Measurements from ENCODE around the gene NMUR1.

The NMUR1 gene

DNA sequence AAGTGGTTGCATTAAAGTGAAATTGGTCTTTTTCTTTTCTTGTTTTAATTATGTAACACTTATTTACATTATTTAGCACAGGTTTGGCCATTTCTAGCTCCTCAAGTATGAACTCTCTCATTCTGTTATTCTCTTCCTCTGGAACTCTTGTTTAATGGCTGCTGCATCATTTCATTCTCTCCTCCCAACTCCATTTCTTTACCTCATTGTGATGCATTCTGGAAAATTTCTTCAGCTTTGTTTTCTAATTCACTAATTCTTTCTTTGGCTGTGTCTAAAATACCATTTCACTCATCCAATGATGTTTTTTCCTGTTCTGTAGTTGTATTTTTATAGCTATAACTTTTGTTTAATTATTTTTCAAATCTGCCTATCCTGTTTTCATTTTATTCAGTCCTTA, 22.5 kb upstream of the NMUR1 start:
- DNase-seq (ENCODE audit: low read depth in 2 of 2): no peak

GRCh38 chr2:231549446-231550239, 19.4 kb upstream of the NMUR1 start:
- DNase-seq (ENCODE audit: low read depth in 2 of 2): no peak

- no peak for DNase-seq (ENCODE audit: low read depth in 2 of 2)
These were observed 18.5 kb upstream of the NMUR1 start for GRCh38 chr2:231548752-231549151.

DNA sequence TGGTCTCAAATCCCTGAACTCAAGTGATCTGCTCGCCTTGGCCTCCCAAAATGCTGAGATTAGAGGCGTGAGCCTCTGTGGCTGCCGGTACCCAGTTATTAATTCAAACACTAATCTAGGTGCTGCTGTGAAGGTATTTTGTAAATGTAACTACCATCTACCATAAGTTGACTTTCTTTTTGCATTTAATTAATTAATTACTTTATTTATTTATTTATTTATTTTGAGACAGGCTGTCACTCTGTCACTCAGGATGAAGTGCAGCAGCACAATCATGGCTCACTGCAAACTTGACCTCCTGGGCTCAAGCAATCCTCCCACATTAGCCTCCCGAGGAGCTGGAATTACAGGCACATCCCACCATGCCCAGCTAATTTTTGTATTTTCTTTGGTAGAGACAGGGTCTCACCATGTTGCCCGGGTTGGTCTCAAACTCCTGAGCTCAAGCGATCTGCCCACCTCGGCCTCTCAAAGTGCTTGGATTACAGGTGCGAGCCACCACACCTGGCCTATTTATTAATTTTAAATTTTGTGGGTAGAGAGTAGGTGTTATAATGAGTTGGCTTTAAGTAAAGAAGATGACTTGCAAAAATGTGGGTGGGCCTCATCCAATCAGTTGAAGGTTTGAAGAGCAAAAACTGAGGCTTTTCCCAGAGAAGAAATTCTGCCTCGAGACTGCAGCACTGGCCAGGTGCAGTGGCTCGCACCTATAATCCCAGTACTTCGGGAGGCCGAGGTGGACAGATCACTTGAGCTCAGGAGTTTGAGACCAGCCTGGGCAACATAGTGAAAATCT, 17.3 kb upstream of the NMUR1 start:
- DNase-seq (ENCODE audit: low read depth in 2 of 2): no peak

DNA sequence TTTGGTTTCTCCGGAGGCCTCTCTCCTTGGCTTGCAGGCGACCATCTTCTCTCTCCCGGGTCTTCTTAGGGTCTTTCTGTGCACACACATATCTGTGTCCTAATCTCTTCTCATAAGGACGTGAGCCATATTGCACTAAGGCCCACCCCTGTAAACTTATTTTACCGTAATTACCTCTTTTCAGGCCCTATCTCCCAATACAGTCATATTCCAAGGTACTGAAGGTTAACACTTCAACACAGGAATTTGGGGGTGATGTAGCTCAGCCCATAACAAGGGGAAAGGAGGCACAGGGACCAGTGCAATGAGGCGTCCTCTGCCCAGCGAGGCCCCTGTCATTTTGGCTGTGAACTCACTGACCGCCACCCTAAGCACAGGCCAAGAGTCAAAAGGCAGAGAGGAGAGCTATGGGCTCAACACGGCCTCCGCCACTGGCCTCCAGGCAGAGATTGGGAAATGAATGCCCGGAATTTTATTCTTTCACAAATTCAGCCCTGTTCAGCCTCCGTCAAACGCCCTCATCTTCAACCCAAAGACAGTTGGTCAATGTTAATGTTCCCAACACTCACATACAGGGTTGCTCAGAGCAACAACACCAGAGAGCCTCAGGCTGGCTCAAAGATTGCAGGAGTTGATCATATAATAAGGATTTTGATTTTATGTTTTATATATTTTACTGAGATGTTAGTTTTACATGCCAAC, 15.9 kb upstream of the NMUR1 start:
- DNase-seq (ENCODE audit: low read depth in 2 of 2): no peak

DNA sequence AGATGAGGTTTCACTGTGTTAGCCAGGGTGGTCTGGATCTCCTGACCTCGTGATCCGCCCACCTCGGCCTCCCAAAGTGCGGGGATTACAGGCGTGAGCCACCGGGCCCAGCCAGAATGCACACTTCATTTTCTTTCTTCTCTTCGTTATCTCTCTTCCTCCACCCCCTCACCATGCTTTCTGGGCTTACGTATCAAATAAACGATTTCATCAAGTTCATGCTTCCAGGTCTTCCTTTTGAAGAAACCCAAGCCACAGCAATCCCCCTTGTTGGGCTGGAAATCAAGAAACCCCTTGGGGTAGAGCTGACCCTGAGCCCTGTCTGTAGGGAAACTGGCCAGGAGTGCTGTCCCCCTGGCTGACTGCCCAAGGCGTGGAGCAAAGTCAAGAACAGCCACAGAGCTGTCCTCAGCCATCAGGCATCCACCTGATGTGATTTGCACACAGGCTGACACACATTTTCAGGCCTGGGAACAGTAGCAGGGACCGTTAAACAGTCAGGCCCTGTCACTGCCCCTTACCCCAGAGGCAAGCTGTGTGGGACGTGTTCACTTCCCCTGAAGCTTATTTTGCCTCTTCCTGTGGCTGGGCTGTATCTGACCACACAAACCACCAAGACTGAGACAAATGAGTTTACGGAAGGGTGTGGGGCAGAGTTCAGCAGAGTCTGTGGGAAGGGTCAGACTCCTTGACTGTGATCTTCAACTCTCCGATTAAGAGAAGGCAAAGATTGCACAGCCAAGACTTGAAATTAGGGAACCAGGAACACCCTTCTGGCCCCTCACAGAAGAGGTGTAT, 15.1 kb upstream of the NMUR1 start:
- DNase-seq (ENCODE audit: low read depth in 2 of 2): no peak

- DNase-seq (ENCODE audit: low read depth in 2 of 2): no peak
These were observed 11.9 kb upstream of the NMUR1 start for GRCh38 chr2:231542136-231542535.

GRCh38 chr2:231541645-231542044, 11.4 kb upstream of the NMUR1 start:
- DNase-seq (ENCODE audit: low read depth in 2 of 2): no peak

DNA sequence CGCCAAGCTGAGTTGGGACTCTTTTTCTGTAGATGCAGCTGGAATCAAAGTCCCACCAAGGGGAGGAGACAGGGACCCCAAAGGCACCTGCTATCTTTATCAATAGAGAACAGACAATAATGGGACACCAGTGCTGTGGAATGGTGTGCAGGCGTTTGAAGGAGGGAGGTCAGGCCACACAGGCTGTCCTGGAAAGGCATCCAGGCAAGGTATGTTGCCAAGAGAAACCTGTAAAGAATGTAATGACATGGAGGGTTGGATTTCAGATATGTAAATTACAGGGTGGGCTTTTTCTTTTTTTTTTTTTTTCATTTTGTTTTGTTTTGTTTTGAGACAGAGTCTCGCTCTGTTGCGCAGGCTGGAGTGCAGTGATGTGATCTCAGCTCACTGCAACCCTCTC, 9.7 kb upstream of the NMUR1 start:
- no peak for DNase-seq (ENCODE audit: low read depth in 2 of 2)

DNA sequence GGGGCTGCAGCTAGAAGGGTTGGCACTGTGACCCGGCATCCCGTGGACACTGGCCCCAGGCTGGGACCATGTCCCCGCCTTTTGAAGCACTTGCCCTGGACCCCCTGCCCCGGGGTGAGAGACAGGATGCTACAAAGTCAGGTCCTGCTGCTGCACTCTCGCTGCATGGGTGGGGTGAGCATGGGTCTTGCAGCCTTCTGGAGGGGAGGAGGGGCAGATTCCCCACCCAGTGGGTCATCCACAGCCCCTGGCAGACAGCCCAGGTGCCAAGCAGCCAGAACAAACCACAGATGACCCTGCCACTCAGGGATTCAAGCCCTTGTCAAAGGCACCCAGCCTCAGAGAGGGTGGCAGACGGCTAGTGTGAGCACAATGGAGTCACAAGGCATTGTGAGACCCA, 5.7 kb upstream of the NMUR1 start:
- DNase-seq (ENCODE audit: low read depth in 2 of 2): no peak

- DNase-seq (ENCODE audit: low read depth in 2 of 2): no peak
These were observed 3.5 kb upstream of the NMUR1 start for GRCh38 chr2:231533777-231534125.

DNA sequence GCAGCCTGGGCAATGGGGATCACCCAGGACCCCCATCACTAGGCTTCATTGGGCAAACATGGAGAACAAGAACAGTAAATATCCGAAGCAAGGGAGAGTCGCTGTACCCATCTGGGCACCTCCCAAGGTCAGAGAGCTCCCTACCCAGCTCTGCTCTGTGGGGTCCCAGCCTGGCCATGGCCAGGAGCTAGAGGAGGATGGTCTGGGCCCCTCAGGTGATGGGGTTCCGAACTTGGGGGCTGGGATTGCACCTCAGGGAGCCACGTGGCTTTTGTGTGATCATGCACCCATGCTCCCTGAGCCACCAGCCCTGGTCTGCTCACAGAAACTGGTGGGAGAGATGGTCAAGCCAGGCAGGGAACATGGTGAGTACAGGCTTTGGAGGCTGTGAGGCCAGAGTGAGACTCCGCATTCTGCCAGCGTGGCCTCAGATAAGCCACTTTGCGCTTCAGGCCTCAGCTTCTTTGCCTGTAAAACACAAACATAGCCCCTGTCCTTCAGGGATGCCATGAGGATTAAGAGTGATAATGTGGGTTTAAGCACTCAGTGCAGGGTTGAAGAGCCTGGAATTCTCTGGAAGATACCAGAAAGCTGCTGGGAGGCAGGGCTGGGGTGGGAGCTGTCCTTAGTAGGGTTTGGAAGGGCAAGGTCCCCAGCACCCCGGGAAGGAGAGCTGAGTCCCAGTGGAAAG, 3.0 kb upstream of the NMUR1 start:
- no peak for DNase-seq (ENCODE audit: low read depth in 2 of 2)

GRCh38 chr2:231532756-231533035, 2.5 kb upstream of the NMUR1 start:
- DNase-seq (ENCODE audit: low read depth in 2 of 2): no peak

- DNase-seq (ENCODE audit: low read depth in 2 of 2): no peak
These were observed 1.9 kb upstream of the NMUR1 start for GRCh38 chr2:231531883-231532755.

DNA sequence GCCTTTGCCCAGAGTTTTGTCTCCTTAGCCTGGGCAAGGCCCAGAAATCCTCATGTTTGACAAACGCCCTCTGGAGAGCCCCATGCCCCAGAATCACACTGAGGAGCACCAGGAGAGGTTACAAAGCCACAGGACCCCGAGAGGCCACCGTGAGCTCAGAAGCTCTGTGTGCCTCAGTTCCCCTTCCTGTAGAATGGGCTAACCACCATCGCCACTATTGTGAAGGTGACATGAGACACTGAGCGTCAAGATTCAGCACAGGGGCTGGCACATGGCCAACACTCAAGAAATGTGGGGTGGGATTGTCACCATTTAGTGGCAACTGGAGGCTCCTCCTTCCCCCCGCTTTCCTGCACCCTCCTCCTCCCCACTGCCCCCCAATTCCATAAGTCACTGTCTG, 1.2 kb upstream of the NMUR1 start:
- DNase-seq (ENCODE audit: low read depth in 2 of 2): no peak

GRCh38 chr2:231528636-231529030, 1.6 kb downstream of the NMUR1 start:
- DNase-seq (ENCODE audit: low read depth in 2 of 2): no peak

GRCh38 chr2:231527955-231528635, 2.1 kb downstream of the NMUR1 start:
- DNase-seq (ENCODE audit: low read depth in 2 of 2): no peak

DNA sequence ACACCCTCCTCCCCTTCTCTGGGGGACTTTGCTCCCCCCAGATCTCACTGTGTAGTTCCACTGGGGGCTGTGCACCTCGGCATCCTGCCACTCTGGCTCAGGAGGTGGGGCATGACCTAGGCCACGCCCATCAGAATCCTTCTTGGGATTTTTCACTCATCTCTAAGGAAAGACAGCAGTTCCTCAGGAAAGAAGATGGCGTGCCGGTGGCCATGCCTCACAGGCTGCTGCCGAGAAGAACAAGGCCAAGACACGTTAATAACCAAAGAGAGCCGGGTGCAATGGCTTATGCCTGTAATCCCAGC, 3.2 kb downstream of the NMUR1 start:
- no peak for DNase-seq (ENCODE audit: low read depth in 2 of 2)

DNA sequence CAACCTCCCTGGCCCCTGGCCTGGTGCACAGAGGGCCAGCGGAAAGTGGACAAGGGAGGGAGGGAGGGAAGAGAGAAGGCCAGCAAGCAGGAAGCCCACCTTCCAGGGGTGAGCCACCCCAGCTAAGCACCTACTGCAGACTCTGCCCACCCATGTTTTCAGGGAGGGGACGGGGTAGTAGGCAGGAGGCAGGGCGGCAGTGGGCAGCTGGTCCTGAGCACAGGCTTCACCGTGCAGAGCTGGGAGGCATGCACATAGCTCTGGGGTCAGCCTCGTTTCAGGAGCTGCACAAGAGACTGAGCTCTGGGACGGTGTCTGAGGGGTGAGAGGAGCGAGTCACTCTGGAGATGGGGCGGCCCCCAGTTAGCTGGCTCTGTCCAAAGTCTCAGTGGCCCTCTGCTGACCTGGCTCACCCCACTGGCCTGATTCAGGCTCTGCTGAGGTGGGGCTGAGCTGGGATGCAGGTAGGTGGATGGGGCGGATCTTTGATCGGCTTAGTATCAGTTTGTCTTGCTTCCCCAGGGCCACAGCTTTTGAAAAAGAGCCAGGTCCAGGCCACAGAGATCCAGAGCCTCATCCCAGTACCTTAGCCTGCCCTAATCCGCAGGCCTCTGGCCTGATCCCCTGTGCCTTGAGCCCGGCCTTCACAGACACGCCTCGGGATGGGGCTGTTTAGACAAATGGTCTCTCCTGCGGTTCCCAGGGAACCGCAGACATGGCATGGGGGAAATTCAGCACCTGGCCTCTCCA, 3.7 kb downstream of the NMUR1 start:
- no peak for DNase-seq (ENCODE audit: low read depth in 2 of 2)
